ENCODE measurements around the gene MRPL20.

MRPL20 gene

DNA sequence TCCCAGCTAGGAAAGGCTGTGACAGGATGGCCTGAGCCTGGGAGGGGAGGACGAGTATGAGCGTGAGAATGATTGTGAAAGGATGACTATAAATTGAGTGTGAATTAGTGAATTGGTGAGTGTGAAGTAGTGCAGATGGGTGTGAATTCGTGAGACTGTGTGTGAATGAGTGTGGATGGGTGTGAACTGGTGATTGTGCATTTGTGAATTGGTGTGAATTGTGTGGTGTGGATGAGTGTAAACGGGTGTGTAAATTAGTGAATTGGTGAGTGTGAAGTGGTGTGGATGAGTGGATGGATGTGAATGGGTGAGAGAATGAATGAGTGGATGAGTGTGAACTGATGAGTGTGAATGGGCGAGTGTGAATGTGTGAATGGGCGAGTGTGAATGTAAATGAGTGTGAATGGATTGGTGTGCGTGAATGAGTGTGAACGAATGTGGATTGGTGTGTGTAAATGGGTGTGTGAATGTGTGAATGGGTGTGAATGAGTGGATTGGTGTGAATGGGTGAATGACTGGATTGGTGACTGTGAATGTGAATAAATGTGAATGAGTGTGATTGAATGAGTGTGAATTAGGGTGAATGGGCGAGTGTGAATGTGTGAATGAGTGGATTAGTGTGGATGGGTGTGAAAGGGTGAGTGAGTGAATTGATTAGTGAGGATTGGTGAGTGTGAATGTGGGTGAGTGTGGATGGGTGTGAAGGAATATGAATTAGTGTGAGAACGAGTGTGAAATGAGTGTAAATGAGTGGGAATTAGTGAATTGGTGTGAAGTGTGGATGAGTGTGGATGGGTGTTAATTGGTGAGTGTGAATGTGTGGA lies 41.0 kb downstream of the MRPL20 start:
- no peak for DNase-seq (ENCODE audit: low read depth in 2 of 3, low spot score in 2 of 3)

DNA sequence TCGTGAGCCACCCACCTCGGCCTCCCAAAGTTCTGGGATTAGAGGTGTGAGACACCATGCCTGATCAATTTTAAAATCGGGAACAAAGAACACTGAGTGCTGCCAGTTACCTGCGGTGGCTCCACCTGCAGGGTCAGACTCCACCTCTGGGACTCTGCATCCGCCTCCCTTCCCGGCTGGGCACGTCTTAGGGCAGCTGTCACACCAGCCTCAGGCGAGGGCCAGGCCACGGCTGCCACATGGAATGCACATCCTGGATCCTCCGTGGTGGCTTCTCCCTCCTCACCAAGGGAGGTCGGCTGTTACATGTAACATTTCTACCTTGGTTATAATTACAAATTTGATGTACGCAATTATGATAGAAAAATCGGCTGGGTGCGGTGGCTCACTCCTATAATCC lies 42.8 kb downstream of the MRPL20 start:
- DNase-seq (ENCODE audit: low read depth in 2 of 3, low spot score in 2 of 3), result no peak

DNA sequence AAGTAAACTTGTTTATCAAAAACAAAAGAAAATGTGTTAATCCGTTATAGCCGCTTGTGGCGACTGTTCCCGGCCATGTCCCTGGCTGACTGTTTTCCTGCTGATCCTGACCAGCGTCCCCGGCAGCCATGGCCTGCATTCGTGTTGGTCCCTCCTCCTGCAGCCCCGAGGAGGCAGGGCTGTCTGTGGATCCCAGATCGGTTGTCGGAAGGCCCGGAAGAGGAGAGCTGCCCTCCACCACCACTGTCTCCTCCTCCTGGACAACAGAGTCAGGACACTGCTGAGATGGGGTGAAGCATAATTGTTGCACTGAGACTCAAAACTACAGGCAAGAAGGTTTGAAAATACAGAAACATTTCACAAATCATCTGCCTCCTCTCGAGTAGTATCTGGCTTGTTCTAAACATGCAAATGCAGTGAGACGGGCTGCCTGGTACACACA lies 45.1 kb downstream of the MRPL20 start:
- no peak for DNase-seq (ENCODE audit: low read depth in 2 of 3, low spot score in 2 of 3)

DNA sequence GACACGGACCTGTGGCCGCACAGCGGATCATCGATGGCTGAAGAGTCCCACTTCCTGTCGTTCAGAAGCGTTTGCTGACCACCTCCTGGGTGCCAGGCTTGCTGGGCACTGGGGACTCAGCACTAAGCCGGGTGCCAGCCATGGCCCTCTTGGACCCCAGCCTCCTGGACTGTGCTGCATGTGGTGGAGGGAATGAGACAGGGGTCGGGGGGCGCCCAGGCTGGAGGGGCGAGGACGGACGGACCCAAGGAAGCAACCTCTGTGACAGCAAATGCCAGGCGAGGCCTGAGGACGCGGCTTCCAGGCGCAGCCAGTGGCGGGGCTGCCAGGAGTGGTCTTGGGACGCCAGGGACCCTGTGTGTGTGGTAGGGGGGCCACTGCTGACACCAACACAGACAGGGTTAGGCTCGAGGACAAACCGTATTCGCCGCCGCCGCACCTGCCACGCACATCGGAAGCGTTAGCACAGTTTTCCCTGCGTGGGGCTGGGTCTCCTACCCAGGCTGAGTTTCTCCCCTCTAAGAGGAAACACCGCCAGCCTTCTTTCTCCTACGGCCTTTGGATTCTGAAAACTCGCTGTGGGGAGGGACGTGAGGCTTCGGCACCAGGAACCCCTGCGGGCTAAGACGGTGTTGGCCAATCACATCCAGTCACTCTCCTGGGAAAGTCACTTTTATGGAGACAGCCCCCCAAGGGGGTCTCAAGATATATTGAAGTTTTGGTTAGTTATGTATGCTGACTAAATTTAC lies 45.7 kb downstream of the MRPL20 start:
- DNase-seq (ENCODE audit: low read depth in 2 of 3, low spot score in 2 of 3), result no peak

DNA sequence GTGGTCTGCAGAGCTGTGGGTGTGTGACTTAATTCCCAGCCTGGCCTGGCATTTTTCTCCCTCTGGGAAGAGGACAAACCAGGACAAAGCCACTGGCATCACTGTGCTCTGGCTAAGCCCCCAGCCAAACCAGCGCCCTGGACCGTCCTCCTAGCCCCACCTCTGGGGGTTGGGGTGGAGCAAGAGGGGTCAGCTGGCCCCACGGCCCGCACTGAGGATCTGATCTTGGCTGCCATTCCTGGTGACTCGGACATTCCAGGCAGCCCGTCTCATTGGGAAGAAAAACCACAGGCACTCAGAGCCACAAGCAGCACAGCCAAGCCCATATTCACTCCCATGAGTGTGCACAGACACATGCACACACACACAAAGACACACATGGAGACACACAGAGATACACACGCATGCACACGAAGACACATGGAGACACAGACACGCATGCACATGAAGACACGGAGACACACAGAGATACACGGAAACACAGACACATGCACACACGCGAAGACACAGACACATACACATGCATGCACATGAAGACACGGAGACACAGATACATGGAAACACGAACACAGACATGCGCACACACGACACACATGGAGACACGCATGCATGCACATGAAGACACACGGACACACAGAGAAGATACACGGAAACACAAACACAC lies 46.5 kb downstream of the MRPL20 start:
- no peak for DNase-seq (ENCODE audit: low read depth in 2 of 3, low spot score in 2 of 3)

DNA sequence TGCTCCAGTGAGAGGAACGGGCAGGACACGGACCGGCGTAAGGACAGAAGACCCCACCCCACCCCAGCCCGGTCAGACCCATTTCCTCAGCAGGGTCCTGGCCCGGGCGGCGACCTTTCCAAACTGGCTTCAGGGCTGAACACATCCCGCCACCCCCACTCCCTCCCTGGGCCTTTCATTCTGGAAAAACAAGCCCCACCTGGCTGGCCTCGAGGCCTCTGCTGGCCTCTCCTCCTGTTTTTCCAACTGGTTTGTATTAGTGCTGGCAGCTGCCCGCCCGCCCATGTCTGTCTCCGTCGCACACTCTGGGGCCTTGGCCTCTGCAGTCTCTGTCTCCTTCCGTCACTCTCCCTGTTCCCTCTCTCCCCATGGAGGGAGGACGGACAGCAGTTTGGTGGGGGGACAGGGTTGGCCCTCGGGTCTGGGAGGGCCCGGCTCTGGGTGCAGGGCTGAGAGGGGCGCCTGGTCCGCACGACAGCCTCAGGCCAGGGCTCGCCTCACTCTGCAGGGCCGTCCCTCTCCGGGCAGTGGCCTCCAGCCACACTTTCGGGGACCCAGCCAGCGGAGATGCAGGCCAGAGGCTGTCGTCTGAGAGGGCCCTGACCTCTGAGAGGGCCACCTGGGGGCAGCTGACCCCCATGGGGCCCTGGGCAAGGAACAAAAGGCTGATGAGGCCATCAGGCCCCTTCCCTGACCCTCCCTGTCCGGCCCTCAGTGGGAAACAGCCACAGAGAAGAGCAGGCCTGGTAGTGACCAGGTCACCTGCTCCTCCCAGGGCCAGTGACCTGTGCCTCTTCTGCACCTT lies 47.2 kb downstream of the MRPL20 start:
- DNase-seq (ENCODE audit: low read depth in 2 of 3, low spot score in 2 of 3), result no peak

DNA sequence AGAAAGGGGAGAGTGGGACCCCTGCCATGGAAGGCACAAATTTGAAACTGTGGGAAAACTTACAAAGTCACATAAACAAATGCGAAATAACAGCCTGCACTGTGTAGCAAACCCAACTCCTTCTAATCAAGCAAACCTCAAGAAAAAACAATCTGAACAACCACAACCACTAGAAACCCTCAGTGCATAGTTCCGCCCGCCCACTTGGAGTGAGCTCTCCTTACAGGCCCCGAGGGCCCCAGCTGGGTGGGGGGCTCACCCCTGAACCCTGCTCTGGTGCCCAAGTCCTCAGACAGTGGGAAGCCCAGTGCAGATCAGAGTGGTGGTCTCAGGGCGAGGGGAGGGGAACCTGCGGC lies 47.8 kb downstream of the MRPL20 start:
- DNase-seq (ENCODE audit: low read depth in 2 of 3, low spot score in 2 of 3), result no peak

DNA sequence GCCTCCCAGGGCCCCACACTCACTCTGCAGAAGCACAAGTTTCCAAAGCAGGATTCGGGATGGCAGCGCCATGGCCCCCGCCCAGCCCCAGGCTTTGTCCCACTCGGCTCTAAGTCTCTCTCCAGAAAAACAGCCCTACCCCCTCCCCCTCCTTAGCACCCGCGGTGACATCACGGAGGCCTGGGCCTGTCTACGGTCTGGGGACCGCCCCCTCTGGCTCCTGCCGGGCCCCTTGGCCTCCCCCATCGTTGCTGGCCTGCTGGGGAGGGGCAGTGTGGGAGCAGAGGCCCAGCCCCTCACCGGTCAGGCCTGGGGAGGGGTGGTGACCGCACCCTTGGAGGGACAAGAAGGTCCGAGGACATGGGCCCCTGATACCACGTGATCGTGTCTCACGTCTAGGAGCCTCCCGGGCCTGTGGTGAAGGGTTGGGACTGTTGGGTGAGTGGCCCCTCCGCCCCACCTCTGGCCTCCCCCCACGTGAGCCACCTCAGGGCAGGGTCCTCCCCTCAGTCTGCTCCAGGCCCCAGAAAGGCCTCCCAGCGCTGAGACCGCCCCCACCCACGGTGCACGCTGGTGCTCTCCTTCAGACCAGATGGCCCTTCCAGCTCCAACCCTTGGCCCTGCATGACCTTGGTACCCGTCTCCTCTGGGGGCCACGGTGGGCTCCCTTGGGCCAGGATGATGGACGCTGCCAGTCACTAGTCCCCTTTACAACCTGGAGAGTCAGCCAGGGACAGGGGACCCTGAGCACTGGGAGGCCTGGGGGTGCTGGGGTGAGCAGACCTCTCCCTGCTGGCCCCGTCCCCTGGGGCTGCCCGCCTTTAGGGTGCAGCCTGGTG lies 48.4 kb downstream of the MRPL20 start, which contains the start of gene MXRA8:
Gene MXRA8 (minus strand): TSS at position 123 of the 839 bp plus-strand sequence. CDS start 51 bp downstream, at position 72.
- no peak for DNase-seq (ENCODE audit: low read depth in 2 of 3, low spot score in 2 of 3)

DNA sequence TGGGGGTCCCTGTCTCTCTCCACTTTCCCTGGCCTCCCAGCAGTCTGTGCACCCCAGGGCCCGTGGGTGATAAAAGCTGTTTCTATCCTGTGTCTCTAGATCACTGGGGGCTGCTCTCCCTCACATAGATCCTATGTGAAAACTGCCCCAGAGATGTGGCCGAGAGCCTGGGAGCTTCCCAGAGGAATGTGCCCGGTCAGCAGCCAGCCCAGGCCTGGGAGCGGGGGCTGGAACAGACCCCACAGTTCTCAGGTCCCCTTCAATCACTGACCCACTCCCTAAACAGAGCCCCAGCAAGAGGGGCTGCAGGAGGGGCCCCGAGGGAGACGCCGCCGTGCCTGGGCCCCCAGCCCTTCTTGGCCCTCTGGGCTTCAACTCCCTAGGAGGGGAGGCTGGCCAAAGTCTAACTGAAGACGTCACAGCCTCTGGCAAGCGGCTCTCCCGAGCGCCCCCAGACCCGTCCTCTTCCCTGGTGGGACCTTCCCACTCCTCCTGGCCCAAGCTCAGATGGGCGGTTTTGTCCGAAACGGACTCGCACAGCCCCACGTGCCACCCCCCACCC lies 49.1 kb downstream of the MRPL20 start:
- DNase-seq (ENCODE audit: low read depth in 2 of 3, low spot score in 2 of 3), result no peak

DNA sequence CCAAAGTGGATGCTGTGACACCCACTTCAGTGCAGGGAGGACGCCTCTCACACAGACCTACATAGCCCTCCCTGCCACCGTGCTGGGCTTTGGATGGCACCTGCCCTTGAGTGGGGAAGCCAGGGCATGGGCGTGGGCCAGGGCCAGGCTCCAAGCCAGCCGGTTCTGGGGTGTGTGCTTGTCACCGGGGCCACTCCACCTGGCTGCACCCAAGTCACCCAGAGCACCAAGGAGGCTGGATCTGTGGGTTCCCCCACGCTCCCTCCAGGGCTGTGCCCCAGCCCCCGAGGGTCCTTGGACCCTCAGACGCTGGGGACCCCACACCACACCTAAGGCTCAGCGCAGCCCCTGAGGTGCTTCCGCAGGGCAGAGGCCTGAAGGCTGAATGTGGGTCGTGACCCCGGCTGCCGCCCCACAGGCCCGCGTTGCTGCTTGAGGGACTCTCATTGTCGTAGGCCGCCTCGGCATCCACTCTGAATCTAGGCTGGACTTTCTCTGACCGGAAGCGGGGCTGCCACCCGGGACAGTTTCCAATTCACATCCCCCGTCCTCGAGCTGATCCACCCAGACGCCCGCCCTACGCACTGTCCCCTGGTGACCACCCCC lies 50.2 kb downstream of the MRPL20 start:
- DNase-seq (ENCODE audit: low read depth in 2 of 3, low spot score in 2 of 3), result no peak

DNA sequence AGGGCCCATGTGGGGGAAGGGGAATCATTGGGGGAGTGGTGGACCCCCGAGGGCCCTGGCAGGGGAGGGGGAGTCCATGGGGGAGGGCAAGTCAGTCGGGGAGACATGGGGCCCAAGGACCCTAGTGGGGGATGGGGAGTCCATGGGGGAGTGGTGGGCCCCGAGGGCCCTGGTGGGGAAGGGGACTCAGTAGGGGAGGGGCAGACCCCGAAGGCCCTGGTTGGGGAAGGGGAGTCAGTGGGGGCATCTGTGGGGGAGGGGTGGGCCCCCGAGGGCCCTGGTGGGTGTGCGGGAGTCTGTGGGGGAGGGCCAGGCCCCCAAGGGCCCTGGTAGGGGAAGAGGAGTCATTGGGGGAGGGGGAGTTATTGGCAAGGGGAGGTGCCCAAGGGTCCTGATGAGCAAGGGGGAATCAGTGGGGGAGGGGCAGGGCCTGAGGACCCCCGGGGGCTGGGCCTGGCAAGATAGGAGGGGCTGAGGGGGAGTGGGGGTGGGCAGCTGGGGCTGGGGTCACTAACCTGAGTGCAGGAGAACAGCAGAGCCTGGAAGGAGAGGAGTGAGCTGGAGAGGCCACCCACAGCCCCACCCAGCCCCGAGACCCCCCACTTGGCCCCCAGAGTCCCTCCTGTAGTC lies 50.8 kb downstream of the MRPL20 start:
- DNase-seq (ENCODE audit: low read depth in 2 of 3, low spot score in 2 of 3), result no peak

DNA sequence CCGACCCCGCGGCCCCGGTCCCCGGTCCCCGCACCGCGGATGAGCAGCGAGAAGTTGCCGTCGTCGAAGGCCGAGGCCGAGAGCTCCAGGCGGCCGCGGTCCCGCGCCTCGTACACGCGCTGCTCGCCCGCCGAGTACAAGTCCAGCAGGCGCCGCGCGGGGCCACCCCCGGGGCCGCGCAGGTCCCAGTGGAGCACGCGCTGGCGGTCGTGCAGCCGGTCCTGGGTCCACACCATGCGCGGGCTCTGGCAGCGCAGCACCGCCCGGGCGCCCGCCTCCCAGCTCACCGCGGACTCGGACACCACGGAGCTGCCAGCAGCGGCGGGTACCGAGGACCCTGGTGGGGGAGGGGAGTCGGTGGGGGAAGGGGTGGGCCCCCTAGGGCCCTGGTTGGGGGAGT lies 51.7 kb downstream of the MRPL20 start:
- DNase-seq (ENCODE audit: low read depth in 2 of 3, low spot score in 2 of 3), result no peak

DNA sequence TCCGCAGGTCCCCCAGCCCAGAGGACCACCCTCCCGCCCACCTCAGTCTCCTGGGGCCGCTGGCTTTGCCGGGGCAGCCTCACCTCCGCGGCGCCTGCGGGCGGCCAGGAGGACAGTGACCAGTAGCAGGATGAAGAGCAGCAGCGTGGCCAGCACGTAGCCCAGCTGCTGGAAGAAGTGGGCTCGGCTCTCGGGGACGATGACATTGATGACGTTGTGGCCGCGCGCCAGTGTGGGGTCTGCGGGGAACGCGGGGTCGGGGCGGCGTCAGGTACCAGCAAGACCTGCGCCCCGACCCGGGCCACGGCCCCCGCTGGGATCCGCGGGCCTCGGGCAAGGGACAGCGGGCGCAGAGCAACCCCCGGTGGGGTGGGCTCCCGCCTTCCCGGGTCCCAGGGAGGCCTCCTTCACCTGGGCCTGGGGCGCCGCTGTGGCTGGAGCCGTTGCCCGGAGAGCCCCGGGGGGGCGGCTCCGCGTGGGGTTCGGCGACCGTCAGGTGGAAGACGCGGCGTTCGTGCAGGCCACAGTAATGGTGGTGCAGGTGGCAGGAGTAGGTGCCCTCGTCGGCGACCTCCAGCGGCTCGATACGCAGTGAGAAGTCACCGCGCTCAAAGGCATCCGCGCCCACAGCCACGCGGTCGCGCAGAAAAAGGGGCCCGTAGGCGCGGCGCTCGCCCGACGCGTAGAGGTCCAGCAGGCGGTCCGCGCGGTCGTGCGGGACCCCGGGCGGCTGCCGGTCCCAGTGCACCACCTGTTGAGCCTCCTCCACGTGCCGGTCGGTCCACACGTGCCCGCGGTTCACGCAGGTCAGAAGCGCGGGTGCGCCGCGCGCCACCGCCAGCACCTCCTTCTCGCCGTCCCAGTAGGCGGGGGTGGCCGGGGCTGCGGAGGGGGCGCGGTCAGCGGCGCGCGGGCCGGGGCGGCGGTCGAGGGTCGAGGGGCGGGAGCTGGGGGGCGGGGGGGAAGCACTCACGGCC lies 52.5 kb downstream of the MRPL20 start:
- no peak for DNase-seq (ENCODE audit: low read depth in 2 of 3, low spot score in 2 of 3)

DNA sequence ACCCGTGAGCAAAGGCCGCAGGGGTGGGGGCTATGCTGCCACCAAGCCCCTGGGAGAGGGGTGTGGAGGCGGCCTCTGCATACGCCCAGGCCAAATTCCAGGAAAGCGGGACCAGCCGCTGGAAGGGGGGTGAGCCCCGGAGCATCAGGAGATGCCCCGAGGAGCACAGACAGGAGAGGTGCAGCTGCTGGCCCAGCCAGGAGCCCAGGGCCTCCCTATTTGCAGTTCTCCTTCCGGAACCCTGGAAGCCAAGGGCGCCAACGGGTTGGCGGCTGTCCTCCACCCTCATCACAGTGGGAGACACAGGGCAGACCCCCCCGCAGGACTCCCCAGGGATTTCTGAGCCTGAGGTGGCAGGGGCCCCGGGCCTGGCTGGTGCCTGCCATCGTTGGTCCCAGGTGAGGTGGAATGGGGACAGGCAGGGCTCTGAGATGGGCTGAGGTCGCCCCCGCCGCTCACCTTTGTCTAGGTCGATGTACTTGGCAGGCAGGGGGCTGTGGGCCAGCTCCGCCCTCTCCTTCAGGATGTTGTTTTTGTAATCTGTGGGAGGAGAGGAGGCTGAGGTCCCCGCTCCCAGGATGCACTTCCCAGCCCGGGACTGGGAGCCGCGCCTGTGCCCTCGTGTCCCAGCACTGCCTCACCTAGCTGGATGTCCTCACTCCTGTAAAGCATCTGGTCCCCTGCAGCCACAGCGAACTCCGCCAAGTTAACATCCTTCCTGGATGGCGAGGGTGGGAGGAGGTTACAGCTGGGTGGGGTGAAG lies 53.5 kb downstream of the MRPL20 start:
- no peak for DNase-seq (ENCODE audit: low read depth in 2 of 3, low spot score in 2 of 3)

DNA sequence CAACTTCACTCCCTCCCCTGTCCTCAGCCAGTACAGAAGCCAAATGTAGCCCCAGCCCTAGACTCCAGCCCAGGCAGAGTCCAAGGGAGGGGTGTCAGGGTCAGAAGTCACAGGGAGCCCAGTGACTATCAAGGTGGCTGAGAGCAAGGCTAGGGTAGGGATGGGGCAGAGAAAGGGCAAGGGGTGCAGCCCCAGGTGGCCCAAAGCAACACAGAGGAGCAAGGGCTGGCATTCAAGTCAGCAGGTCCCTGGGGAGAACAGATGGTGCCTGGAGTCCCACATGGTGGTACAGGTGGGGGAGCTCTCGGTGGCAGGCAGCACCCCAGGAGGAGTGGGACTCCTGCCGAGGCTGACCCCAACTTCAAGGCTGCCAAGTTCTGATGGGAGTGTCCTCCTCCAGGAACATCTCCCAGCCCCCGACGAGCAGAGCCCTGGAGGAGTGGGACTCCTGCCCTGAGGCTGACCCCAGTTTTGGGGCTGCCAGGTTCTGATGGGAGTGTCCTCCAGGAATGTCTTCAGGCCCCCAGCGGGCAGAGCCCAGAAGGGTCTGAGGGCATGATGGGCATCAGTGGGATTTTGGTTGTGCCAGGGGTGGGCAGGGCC lies 54.2 kb downstream of the MRPL20 start:
- no peak for DNase-seq (ENCODE audit: low read depth in 2 of 3, low spot score in 2 of 3)
